ENCODE data around the gene CAMSAP2. TPM values are rescaled to one million over a fixed set of nuclear protein-coding genes. Genes with fewer than 3 reads are reported as not detected.

The CAMSAP2 gene
- polyA plus RNA-seq, 2 of the 4 experiments (the other 2 are of a cell fraction), result 17.3 to 28.5 TPM

DNA sequence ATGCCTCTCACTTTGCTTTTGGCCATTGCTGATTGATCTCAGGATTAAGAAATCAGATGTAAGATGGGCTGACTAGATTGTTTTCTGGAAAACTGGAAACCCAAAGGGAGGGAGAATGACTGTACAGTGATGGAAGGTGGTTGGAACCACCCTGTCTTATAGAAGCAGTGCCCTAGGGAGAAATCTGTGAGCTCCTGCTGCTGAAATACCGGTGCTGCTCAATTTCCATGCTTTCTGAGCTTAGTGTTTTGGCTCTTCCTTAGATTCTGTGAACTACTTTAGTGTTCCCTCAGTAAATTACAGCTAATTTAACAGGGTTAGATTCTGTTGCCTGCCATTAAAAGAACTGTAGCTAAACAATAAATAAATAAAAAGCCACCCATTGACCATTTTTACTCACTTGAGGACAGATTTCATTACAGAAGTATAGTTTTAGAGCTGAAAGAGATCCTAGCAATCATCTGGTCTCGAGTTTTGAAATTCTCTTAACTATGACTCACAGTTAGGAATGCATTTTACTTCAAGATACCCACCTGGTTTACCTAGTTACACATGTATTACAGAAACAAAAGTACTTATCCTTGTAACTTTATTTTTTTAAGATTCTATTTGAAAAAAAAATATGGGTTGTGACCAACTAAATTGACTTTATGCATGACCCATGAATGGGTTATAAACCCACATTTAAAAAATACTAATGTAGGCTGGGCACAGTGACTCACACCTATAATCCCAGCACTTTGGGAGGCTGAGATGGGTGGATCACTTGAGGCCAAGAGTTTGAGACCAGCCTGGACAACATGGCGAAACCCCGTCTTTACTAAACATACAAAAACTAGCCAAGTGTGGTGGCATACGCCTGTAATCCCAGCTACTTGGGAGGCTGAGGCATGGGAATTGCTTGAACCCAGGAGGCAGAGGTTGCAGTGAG, 33.2 kb downstream of the CAMSAP2 start:
- no peak for ATAC-seq
- no peak for DNase-seq (ENCODE audit: low read depth in 1 of 2, low spot score in 1 of 2)
- H3K9me3 ChIP-seq, result no peaks in the 10 kb centered on the region
- no peak overlapping the region for H3K4me3 ChIP-seq
- 92% methylated on average over 5 of the region's 5 CpGs for WGBS (ENCODE audit: missing lambda C conversion rate)
- TF ChIP-seq POLR2A (IDR thresholded peaks at IDR 0.05; ENCODE audit: low read length), result no peak
- TF ChIP-seq, protein P1, sequence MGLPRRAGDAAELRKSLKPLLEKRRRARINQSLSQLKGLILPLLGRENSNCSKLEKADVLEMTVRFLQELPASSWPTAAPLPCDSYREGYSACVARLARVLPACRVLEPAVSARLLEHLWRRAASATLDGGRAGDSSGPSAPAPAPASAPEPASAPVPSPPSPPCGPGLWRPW (IDR thresholded peaks at IDR 0.05), result 0 out of 2 replicates have a peak, but pooled peaks have one; percentile 12
- no peak overlapping the region for H3K27ac ChIP-seq
- ChIA-PET CTCF (interaction anchor here (0.6 kb wide), 1 partner anchor 52 kb away, joined by 3 read pairs; no protein-coding TSS in a partner anchor), POLR2A (no interaction called here)
- FAIRE-seq, result no peak
- peaks cover 24% of the 10 kb centered on the region for H3K4me1 ChIP-seq
- H3K4me2 ChIP-seq, result no peak overlapping the region

DNA sequence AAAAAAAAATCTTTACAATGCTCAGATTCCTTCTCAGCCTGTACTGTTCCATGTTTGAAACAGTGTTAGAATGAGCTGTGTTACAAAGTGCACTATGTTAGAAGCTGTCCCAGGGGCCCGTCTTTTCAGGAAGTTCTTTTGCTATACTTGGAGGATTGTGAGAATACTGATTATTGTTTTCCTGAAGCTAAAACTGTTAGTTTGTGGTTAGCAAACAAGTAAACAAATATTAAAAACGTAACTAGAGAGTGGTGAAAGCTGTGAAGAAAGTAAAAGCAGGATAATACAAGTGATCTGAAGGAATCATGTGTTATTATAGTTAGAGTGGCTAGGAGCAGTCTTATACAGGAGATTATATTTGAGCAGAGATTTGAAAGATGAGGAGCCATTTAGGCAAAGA, 35.6 kb downstream of the CAMSAP2 start:
- TF ChIP-seq CEBPB (IDR thresholded peaks at IDR 0.05) (no peak), NFE2L2 (conservative IDR thresholded peaks at IDR 0.05; ENCODE audit: low read length) (no peak)
- TF ChIP-seq, protein P2, sequence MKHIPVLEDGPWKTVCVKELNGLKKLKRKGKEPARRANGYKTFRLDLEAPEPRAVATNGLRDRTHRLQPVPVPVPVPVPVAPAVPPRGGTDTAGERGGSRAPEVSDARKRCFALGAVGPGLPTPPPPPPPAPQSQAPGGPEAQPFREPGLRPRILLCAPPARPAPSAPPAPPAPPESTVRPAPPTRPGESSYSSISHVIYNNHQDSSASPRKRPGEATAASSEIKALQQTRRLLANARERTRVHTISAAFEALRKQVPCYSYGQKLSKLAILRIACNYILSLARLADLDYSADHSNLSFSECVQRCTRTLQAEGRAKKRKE (CRISPR knock-in tag; IDR thresholded peaks at IDR 0.05; ENCODE audit: low read depth), result no peak
- DNase-seq (ENCODE audit: low read depth in 1 of 2, low spot score in 1 of 2) (no peak), FAIRE-seq (no peak), ATAC-seq (no peak)
- Histone ChIP-seq H3K4me2 (no peak overlapping the region), H3K4me3 (no peak overlapping the region), H3K4me1 (peaks cover 27% of the 10 kb centered on the region), H3K27ac (no peak overlapping the region), H3K9me3 (no peaks in the 10 kb centered on the region)
- ChIA-PET POLR2A (no interaction called here), CTCF (interaction anchor here (0.6 to 1.4 kb wide), 2 partner anchors 28 to 193 kb away, joined by 3 to 5 read pairs; no protein-coding TSS in a partner anchor)
- WGBS (ENCODE audit: missing lambda C conversion rate), result 66% methylated on average over 2 of the region's 2 CpGs

DNA sequence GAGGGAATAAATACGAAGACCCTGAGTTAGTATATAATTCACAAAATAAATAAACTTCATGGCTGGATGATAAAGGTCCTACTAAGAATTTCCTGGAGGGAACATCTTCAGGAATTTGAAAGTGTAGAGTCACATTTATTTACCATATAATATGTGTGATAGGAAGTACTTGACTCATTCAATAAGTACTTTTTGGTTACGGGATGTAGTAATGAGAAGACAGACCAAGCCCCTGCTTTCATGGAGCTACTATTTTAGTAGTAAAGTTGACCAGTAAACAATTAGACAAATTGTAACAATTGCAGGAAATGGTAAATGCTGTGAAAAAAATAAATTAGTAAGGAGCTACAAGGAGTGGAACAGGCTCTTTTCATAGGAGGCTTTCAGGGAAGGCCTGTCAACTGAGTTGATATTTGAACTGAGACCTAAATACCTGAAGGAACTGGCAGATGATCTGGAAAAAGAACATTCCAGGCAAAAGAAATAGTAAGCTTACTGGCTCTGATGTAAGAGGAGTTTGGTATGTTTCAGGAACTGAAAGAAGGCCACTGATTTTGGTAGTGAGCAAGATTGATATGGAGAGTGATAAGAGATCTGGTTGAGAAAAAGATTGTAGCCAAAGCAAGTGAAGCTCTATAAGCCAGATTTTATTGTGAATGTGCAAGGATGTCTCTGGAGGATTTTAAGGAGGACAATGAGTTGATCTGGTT, 36.2 kb downstream of the CAMSAP2 start:
- Histone ChIP-seq H3K4me2 (no peak overlapping the region), H3K4me1 (peaks cover 27% of the 10 kb centered on the region), H3K4me3 (no peak overlapping the region), H3K27ac (no peak overlapping the region), H3K9me3 (no peaks in the 10 kb centered on the region)
- TF ChIP-seq CHD4 (IDR thresholded peaks at IDR 0.05; ENCODE audit: borderline replicate concordance) (no peak), NPAS2 (CRISPR knock-in tag; IDR thresholded peaks at IDR 0.05; ENCODE audit: borderline replicate concordance) (no peak), HEYL (CRISPR knock-in tag; IDR thresholded peaks at IDR 0.05) (no peak), HOXA7 (CRISPR knock-in tag; IDR thresholded peaks at IDR 0.05) (no peak), ZSCAN20 (CRISPR knock-in tag; IDR thresholded peaks at IDR 0.05) (no peak)
- ChIA-PET CTCF (interaction anchor here (0.8 to 1.4 kb wide), 2 partner anchors 27 to 37 kb away, joined by 4 to 5 read pairs; no protein-coding TSS in a partner anchor), POLR2A (interaction anchor here (0.6 kb wide), 1 partner anchor 105 kb away, joined by 3 read pairs; the partner anchor contains the start of gene DDX59)
- WGBS (ENCODE audit: missing lambda C conversion rate), result 88% methylated on average over 2 of the region's 2 CpGs
- DNase-seq (ENCODE audit: low read depth in 1 of 2, low spot score in 1 of 2) (no peak), FAIRE-seq (no peak), ATAC-seq (no peak)

DNA sequence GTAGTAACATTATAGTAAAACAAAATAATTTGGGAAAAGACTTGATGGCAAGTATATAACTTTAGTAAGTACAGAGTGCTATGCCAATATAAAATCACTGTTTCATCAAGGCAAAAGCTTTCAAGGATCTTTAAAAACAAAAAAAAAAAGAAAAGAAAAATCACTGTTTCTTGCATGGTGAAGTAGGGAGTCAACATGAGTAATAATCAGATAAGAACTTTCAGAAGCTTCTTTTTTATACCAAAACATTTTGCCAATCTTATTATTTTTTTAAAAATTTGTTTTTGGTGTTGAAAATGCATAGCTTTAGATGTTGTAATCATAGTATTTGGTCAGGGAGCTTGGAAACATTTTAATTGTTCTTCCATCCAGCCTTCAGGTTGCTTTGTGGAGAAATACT, 37.2 kb downstream of the CAMSAP2 start:
- TF ChIP-seq, protein P3, sequence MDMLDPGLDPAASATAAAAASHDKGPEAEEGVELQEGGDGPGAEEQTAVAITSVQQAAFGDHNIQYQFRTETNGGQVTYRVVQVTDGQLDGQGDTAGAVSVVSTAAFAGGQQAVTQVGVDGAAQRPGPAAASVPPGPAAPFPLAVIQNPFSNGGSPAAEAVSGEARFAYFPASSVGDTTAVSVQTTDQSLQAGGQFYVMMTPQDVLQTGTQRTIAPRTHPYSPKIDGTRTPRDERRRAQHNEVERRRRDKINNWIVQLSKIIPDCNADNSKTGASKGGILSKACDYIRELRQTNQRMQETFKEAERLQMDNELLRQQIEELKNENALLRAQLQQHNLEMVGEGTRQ (IDR thresholded peaks at IDR 0.05), result no peak
- no peak for TF ChIP-seq KDM5A (IDR thresholded peaks at IDR 0.05)
- no peak for TF ChIP-seq CHD2 (IDR thresholded peaks at IDR 0.05; ENCODE audit: low read length, partially characterized antibody)
- TF ChIP-seq, protein P4, sequence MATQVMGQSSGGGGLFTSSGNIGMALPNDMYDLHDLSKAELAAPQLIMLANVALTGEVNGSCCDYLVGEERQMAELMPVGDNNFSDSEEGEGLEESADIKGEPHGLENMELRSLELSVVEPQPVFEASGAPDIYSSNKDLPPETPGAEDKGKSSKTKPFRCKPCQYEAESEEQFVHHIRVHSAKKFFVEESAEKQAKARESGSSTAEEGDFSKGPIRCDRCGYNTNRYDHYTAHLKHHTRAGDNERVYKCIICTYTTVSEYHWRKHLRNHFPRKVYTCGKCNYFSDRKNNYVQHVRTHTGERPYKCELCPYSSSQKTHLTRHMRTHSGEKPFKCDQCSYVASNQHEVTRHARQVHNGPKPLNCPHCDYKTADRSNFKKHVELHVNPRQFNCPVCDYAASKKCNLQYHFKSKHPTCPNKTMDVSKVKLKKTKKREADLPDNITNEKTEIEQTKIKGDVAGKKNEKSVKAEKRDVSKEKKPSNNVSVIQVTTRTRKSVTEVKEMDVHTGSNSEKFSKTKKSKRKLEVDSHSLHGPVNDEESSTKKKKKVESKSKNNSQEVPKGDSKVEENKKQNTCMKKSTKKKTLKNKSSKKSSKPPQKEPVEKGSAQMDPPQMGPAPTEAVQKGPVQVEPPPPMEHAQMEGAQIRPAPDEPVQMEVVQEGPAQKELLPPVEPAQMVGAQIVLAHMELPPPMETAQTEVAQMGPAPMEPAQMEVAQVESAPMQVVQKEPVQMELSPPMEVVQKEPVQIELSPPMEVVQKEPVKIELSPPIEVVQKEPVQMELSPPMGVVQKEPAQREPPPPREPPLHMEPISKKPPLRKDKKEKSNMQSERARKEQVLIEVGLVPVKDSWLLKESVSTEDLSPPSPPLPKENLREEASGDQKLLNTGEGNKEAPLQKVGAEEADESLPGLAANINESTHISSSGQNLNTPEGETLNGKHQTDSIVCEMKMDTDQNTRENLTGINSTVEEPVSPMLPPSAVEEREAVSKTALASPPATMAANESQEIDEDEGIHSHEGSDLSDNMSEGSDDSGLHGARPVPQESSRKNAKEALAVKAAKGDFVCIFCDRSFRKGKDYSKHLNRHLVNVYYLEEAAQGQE (IDR thresholded peaks at IDR 0.05), result no peak
- TF ChIP-seq EHMT2 (IDR thresholded peaks at IDR 0.05; ENCODE audit: low read depth), result no peak
- FAIRE-seq (no peak), DNase-seq (ENCODE audit: low read depth in 1 of 2, low spot score in 1 of 2) (no peak), ATAC-seq (no peak)
- H3K4me2 ChIP-seq, result no peak overlapping the region
- H3K9me3 ChIP-seq, result no peaks in the 10 kb centered on the region
- peaks cover 27% of the 10 kb centered on the region for H3K4me1 ChIP-seq
- CTCF ChIA-PET, result interaction anchor here (0.7 kb wide), 1 partner anchor 933 kb away, joined by 3 read pairs; no protein-coding TSS in a partner anchor
- H3K27ac ChIP-seq, result no peak overlapping the region
- no peak overlapping the region for H3K4me3 ChIP-seq
- POLR2A ChIA-PET, result interaction anchor here (0.9 kb wide), 1 partner anchor 106 kb away, joined by 3 read pairs; the partner anchor contains the start of gene DDX59

All from A549 (cell line).